Epithelial cell of esophagus (primary cell): ENCODE data around the gene UNC79.

Experiments used
- DNase-seq: peaks from one replicate; pipeline ENCODE4 v3.0.0; 2010; ENCODE audit warnings: low read depth
- H3K4me3 ChIP-seq: 2 replicates; pipeline ENCODE4 v1.5.1; 2011; ENCODE audit warnings: mild to moderate bottlenecking, low read length, control low read depth
- CTCF ChIP-seq: IDR thresholded peaks from 2 replicates; pipeline ENCODE4 v1.5.1; 2011; ENCODE audit warnings: low read depth, mild to moderate bottlenecking, low read length, control low read depth, inconsistent platforms; ENCODE audit not compliant: insufficient read depth; ENCODE audit errors: missing control alignments

UNC79 gene

GRCh38 chr14:93685121-93685895 is 254.6 kb downstream of the UNC79 start:
- DNase-seq: no peak
- TF ChIP-seq CTCF: no peak
- H3K4me3 ChIP-seq: no peak overlapping the region

DNA sequence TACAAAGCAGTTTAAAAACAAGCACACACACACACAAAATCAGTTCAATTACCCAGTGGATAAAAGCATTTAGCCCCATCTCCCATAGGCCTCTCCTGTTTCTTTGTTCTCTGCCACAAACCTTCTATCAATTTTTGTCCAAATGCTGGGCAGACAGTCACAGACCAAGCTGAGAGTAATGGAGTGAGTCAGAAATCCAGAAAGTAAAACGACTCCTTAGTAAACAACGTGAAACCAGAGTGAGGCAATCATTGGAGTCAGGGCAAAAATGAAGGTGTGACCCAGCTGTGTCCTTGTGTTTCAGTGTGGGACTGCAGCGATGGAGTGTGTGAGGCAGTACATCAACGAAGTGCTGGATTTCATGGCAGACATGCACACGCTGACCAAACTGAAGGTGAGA is 255.5 kb downstream of the UNC79 start:
- peak; percentile 38 for DNase-seq
- H3K4me3 ChIP-seq: no peak overlapping the region
- no peak for TF ChIP-seq CTCF

DNA sequence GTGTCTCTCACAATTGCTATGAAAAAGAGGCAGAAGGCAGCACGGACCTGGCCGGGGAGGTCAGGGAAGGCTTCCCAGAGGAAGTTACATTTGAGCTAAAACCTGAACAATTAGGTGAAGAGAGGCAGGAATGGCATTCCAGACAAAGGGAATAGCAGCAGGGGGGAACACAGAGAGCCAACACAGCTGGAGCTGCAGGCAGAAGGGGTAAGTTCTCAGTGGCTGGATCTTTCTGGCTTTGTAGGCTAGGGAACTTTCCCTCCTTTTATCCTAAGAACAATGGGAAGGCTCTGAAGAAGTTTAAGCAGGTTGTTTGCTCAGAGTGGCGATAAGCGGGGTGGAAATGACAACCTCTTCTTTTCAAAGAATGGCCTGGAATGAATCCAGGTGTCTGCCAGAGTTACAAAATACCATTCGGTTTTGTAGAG is 257.5 kb downstream of the UNC79 start:
- TF ChIP-seq CTCF: no peak
- DNase-seq: no peak
- no peak overlapping the region for H3K4me3 ChIP-seq

DNA sequence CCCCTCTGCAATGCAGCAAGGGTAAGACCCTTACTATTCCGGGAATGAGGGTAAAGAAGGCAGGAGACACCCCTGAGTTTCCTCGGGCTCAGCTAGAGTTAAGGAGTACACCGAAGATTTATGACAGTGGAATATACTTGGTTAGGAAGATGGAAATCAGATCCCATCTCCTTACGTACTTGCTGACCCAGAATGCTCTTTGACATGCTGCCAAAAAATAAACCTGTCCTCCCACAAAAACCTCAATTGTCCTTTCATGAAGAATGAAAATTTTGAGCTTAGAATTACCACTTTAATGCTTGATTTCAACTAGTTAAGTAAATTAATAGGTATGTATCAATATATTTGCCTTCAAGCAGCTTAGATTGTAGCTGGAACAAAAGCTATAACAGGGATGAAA is 258.1 kb downstream of the UNC79 start:
- no peak overlapping the region for H3K4me3 ChIP-seq
- no peak for DNase-seq
- TF ChIP-seq CTCF: no peak

GRCh38 chr14:93690146-93690545 is 259.4 kb downstream of the UNC79 start:
- DNase-seq: no peak
- TF ChIP-seq CTCF: no peak

GRCh38 chr14:93691042-93691780 is 260.5 kb downstream of the UNC79 start:
- H3K4me3 ChIP-seq: no peak overlapping the region
- DNase-seq: no peak
- TF ChIP-seq CTCF: no peak

More at GRCh38 chr14:93690146-93690545, 259.4 kb downstream of the UNC79 start:
- no peak overlapping the region for H3K4me3 ChIP-seq

- DNase-seq: no peak
- no peak overlapping the region for H3K4me3 ChIP-seq
- TF ChIP-seq CTCF: no peak
These were observed 263.2 kb downstream of the UNC79 start for GRCh38 chr14:93693914-93694313.
